Gastroesophageal sphincter (tissue), 4 donors: ENCODE measurements around the gene ALG3. TPM values are rescaled to one million over a fixed set of nuclear protein-coding genes. Genes with fewer than 3 reads are reported as not detected.

Experiments
- ATAC-seq: fragments of 150-250 bp; one replicate; pipeline ENCODE4 v1.9.1; 2016; ENCODE audit warnings: mild to moderate bottlenecking, moderate library complexity
- H3K27ac ChIP-seq, 4 donors: fragments of 200-600 bp; sonication (generic) in 3 of 4; 1 replicate in 3 of 4; 2 replicates in 1 of 4; pipeline ENCODE4 v1.5.1; 2016 to 2019
- H3K27me3 ChIP-seq: fragments of 200-600 bp; sonication (generic); one replicate; pipeline ENCODE4 v1.5.1; 2019
- H3K36me3 ChIP-seq, 2 donors: fragments of 200-600 bp; sonication (generic); one replicate each; pipeline ENCODE4 v1.5.1; 2019; ENCODE audit warnings: control low read depth in 1 of 2
- H3K4me1 ChIP-seq, 3 donors: fragments of 200-600 bp; sonication (generic); 1 replicate in 2 of 3; 2 replicates in 1 of 3; pipeline ENCODE4 v1.5.1; 2016 to 2019; ENCODE audit warnings: control low read depth in 2 of 3
- H3K4me3 ChIP-seq, 2 donors: fragments of 200-600 bp; sonication (generic); one replicate each; pipeline ENCODE4 v1.5.1; 2019; ENCODE audit warnings: mild to moderate bottlenecking in 1 of 2, moderate library complexity in 1 of 2
- H3K9me3 ChIP-seq, 3 donors: fragments of 200-600 bp; sonication (generic); one replicate each; pipeline ENCODE4 v1.5.1; 2017 to 2019; ENCODE audit warnings: control low read depth in 2 of 3
- CTCF ChIP-seq, 4 experiments: fragments of 200-600 bp in 2 of 4; fragments of 450-650 bp in 2 of 4; sonication (generic) in 1 of 4; IDR thresholded peaks; one replicate each; pipeline ENCODE4 v1.5.1; 2017 to 2019; ENCODE audit warnings: antibody characterized with exemption in 4 of 4, mild to moderate bottlenecking in 2 of 4, moderate library complexity in 2 of 4
- EP300 ChIP-seq: sonication (generic); formaldehyde crosslinking; IDR thresholded peaks from one replicate; pipeline ENCODE4 v1.6.1; 2017; ENCODE audit warnings: antibody characterized with exemption, mild to moderate bottlenecking
- POLR2A ChIP-seq, 2 donors: fragments of 450-650 bp; IDR thresholded peaks; one replicate each; pipeline ENCODE4 v1.6.1; 2017; ENCODE audit warnings: antibody characterized with exemption in 2 of 2, mild to moderate bottlenecking in 2 of 2, moderate library complexity in 1 of 2
- POLR2AphosphoS5 ChIP-seq: sonication (generic); formaldehyde crosslinking; IDR thresholded peaks from one replicate; pipeline ENCODE4 v1.6.1; 2017; ENCODE audit warnings: antibody characterized with exemption
- WGBS, 2 donors: methylation state at CpG; one replicate each; pipeline ENCODE4 v1.1.5; 2018; ENCODE audit warnings: low coverage in 1 of 2; 5-methylcytosine and 5-hydroxymethylcytosine counted together
- total RNA-seq, 4 donors: library from RNA; depleted of rRNA; stranded (reverse); fragments of >200 nt; gene quantifications; one replicate each; pipeline ENCODE4 v1.1.0, GENCODE V29; 2016

Gene ALG3
- total RNA-seq, 4 donors from 2014 or later: 30.0 to 62.6 (median 38.6) TPM

DNA sequence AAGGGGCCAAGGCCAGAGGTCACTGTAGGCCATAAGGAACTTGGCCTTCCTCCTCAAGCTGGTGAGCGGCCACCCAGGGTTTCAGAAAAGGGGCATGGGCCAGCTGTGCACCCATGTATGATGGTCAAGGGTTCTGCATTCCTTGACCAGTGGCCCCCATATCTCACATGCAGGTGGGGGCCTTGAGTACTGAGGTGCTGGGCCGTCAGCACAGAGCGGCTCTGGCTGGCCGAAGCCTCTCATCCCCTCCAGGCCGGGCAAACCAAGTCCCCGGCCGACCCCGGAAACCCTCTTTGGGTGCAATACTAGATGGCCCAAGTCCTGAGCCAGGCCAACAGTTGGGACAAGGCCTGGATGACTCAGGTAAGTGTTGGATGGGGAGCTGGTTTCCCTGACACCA lies 9.5 kb downstream of the ALG3 start:
- ATAC-seq: no peak
- TF ChIP-seq POLR2AphosphoS5: no peak
- no peak for TF ChIP-seq CTCF (IDR thresholded peaks at IDR 0.05)
- no peak for TF ChIP-seq POLR2A (IDR thresholded peaks at IDR 0.05)
- TF ChIP-seq EP300: no peak
- Histone ChIP-seq H3K27ac (no peak overlapping the region), H3K4me1 (peaks cover 0 to 10% (median 6%) of the 10 kb centered on the region in 3 donors), H3K9me3 (no peaks in the 10 kb centered on the region), H3K27me3 (peaks cover 69% of the 10 kb centered on the region), H3K36me3 (peaks cover 0 to 28% of the 10 kb centered on the region in 2 donors), H3K4me3 (no peak overlapping the region)
- 91% methylated on average over 1 of the region's 8 CpGs; no CpG with 5 or more reads in 1 of the 2 donors for WGBS, 2 donors

DNA sequence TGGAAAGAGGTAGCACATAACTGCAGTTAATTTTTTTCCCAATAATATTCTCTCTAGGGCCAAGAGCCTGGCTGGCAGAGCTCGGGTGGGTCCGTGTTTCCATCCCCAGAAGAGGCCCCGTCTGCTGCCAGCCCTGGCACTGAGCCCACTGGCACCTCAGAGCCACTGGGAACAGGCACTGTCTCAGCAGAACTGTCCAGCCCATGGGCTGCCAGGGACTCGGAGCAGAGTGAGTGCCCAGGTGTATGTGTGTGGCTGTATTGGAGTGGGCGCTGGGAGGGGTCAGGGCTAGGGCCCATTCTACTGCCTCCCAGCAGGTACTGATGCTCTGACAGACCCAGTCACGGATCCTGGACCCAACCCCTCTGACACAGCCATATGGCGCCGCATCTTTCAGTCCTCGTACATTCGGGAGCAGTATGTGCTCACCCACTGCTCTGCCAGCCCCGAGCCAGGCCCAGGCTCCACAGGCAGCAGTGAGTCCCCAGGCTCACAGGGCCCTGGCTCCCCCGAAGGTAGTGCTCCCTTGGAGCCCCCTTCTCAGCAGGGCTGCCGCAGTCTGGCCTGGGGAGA lies 10.4 kb downstream of the ALG3 start:
- 40 to 54% methylated on average over 2 of the region's 13 CpGs for WGBS, 2 donors
- ATAC-seq: no peak
- H3K27me3 ChIP-seq: peaks cover 78% of the 10 kb centered on the region
- H3K4me3 ChIP-seq: no peak overlapping the region
- H3K36me3 ChIP-seq: peaks cover 0 to 19% of the 10 kb centered on the region in 2 donors
- peaks cover 0 to 10% (median 6%) of the 10 kb centered on the region in 3 donors for H3K4me1 ChIP-seq
- H3K9me3 ChIP-seq: no peaks in the 10 kb centered on the region
- TF ChIP-seq POLR2AphosphoS5 (no peak), POLR2A (IDR thresholded peaks at IDR 0.05) (no peak), EP300 (no peak), CTCF (IDR thresholded peaks at IDR 0.05) (no peak)
- no peak overlapping the region for H3K27ac ChIP-seq

GRCh38 chr3:184237807-184238206 lies 11.0 kb downstream of the ALG3 start:
- Histone ChIP-seq H3K27me3 (peaks cover 83% of the 10 kb centered on the region), H3K27ac (no peak overlapping the region), H3K36me3 (peaks cover 0 to 14% of the 10 kb centered on the region in 2 donors), H3K9me3 (no peaks in the 10 kb centered on the region), H3K4me3 (no peak overlapping the region), H3K4me1 (peaks cover 0 to 10% (median 6%) of the 10 kb centered on the region in 3 donors)
- TF ChIP-seq POLR2AphosphoS5 (no peak), POLR2A (IDR thresholded peaks at IDR 0.05) (no peak), EP300 (no peak), CTCF (IDR thresholded peaks at IDR 0.05) (no peak)
- WGBS, 2 donors: 0 to 50% methylated on average over 1 of the region's 1 CpG
- no peak for ATAC-seq

GRCh38 chr3:184237211-184237610 lies 11.6 kb downstream of the ALG3 start:
- Histone ChIP-seq H3K27me3 (peaks cover 89% of the 10 kb centered on the region), H3K4me1 (peaks cover 0 to 10% (median 6%) of the 10 kb centered on the region in 3 donors), H3K27ac (no peak overlapping the region), H3K4me3 (no peak overlapping the region), H3K9me3 (no peaks in the 10 kb centered on the region), H3K36me3 (peaks cover 0 to 8% of the 10 kb centered on the region in 2 donors)
- no peak for TF ChIP-seq POLR2A (IDR thresholded peaks at IDR 0.05)
- TF ChIP-seq EP300: no peak
- TF ChIP-seq CTCF (IDR thresholded peaks at IDR 0.05): no peak
- TF ChIP-seq POLR2AphosphoS5: no peak
- 40 to 83% methylated on average over 1 of the region's 7 CpGs for WGBS, 2 donors
- no peak for ATAC-seq

DNA sequence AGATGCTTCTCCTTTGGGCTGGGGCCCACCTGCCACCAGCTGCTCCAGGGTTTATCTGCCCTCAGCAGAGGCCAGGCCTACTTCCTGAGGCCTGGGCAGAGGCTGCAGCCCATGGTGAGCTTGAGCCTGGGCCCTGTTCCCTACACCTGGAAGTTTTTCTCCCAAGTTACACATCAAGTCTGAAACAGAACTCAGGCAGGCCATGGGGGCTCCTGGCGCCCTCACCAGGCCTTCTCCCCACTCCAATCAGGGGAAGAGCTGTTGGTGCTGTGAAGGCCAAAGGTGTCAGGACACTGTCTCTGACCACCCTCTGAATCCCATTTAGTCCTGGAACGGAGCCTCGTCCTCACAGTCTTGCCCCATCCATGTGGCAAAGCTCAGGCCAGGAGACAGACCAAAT lies 12.1 kb downstream of the ALG3 start:
- H3K4me1 ChIP-seq: peaks cover 0 to 6% (median 4%) of the 10 kb centered on the region in 3 donors
- peaks cover 94% of the 10 kb centered on the region for H3K27me3 ChIP-seq
- peaks cover 0 to 2% of the 10 kb centered on the region in 2 donors for H3K36me3 ChIP-seq
- no peak for ATAC-seq
- H3K9me3 ChIP-seq: no peaks in the 10 kb centered on the region
- H3K4me3 ChIP-seq: no peak overlapping the region
- TF ChIP-seq EP300: no peak
- TF ChIP-seq POLR2AphosphoS5: no peak
- TF ChIP-seq CTCF (IDR thresholded peaks at IDR 0.05): no peak
- no peak for TF ChIP-seq POLR2A (IDR thresholded peaks at IDR 0.05)
- WGBS, 2 donors: 60% methylated on average over 1 of the region's 3 CpGs; no CpG with 5 or more reads in 1 of the 2 donors
- H3K27ac ChIP-seq: no peak overlapping the region
